Measurements from ENCODE around the gene CCDC174. TPM values are rescaled to one million over a fixed set of nuclear protein-coding genes. Genes with fewer than 3 reads are reported as not detected.

Gene CCDC174
- total and polyA plus RNA-seq, 10 of the 15 experiments (the other 5 are each of a cell fraction or from before 2014, with no cell fraction given), result 11.6 to 31.3 (median 19.1) TPM

GRCh38 chr3:14641346-14641745, 10.2 kb upstream of the CCDC174 start:
- SMC1A ChIA-PET (ENCODE audit: uncharacterized antibody, unreplicated experiment), result interaction anchor here (0.5 kb wide), 1 partner anchor 70 kb away, joined by 3 read pairs; no protein-coding TSS in a partner anchor
- ATAC-seq, result no peak
- Histone ChIP-seq H3K9ac (ENCODE audit: control insufficient read depth, insufficient read depth, low read length) (no peak overlapping the region), H3K4me2 (ENCODE audit: control insufficient read depth, insufficient read depth) (no peak overlapping the region), H4K20me1 (ENCODE audit: control insufficient read depth, insufficient read depth) (no peaks in the 10 kb centered on the region), H3K4me1 (ENCODE audit: control insufficient read depth, insufficient read depth, low read length) (no peaks in the 10 kb centered on the region), H3K9me3 (replicated peaks; ENCODE audit: control insufficient read depth, insufficient read depth, low read length) (no peaks in the 10 kb centered on the region), H3K36me3 (ENCODE audit: control insufficient read depth in 2 of 2, insufficient read depth in 2 of 2, low read length in 1 of 2) (no peaks in the 10 kb centered on the region), H3K4me3 (no peak overlapping the region), H3K79me2 (ENCODE audit: control insufficient read depth, insufficient read depth, low read length) (no peaks in the 10 kb centered on the region), H3K27ac (ENCODE audit: control insufficient read depth, insufficient read depth) (no peak overlapping the region), H2AFZ (ENCODE audit: control insufficient read depth, low read depth, low read length) (no peak overlapping the region), H3K27me3 (replicated peaks in 1 of 2; ENCODE audit: control insufficient read depth in 2 of 2, insufficient read depth in 2 of 2, low read length in 1 of 2) (no peaks in the 10 kb centered on the region)
- no peak for DNase-seq (ENCODE audit: low read depth, low spot score)
- intact Hi-C loops (cut with micrococcal nuclease; ENCODE audit: unreplicated experiment) (no loop called here), in situ Hi-C loops (cut with MboI) (no loop called here)
- RAD21 ChIA-PET (ENCODE audit: unreplicated experiment), result interaction anchor here (1.3 kb wide), 1 partner anchor 9 kb away, joined by 3 read pairs; no protein-coding TSS in a partner anchor
- CTCF ChIA-PET, result no interaction called here
- BruUV-seq (replicated peaks), result no TSS peak
- WGBS (ENCODE audit: insufficient coverage, insufficient replicate concordance, low lambda C conversion rate, missing lambda C conversion rate), result 58% methylated on average over 4 of the region's 4 CpGs
- TF ChIP-seq CHD1 (IDR thresholded peaks at IDR 0.05; ENCODE audit: low read depth, low read length), result no peak
- no peak for TF ChIP-seq ZNF274 (IDR thresholded peaks at IDR 0.05; ENCODE audit: insufficient read depth, insufficient read length)
- no peak for TF ChIP-seq GATAD2B (conservative IDR thresholded peaks at IDR 0.05; ENCODE audit: low read depth)
- no peak for TF ChIP-seq PAX5 (IDR thresholded peaks at IDR 0.05; ENCODE audit: borderline replicate concordance, low read depth, low read length)
- no peak for TF ChIP-seq BCL11A (IDR thresholded peaks at IDR 0.05; ENCODE audit: low read depth, low read length)
- no peak for TF ChIP-seq SMAD1 (IDR thresholded peaks at IDR 0.05; ENCODE audit: low read depth, partially characterized antibody)
- no peak for TF ChIP-seq E2F4 (IDR thresholded peaks at IDR 0.05; ENCODE audit: low read depth, low read length)
- TF ChIP-seq MEF2A (IDR thresholded peaks at IDR 0.05; ENCODE audit: insufficient read depth, low read depth, low read length), result no peak
- TF ChIP-seq ZZZ3 (IDR thresholded peaks at IDR 0.05; ENCODE audit: control insufficient read depth, insufficient read length, low read depth), result no peak
- TF ChIP-seq SP1 (IDR thresholded peaks at IDR 0.05; ENCODE audit: low read depth, low read length), result no peak
- no peak for TF ChIP-seq ETV6 (conservative IDR thresholded peaks at IDR 0.05 in 1 of 2, IDR thresholded peaks at IDR 0.05 in 1 of 2; ENCODE audit: borderline replicate concordance in 1 of 2, low read depth in 1 of 2)
- TF ChIP-seq CBX3 (IDR thresholded peaks at IDR 0.05; ENCODE audit: borderline replicate concordance, low read depth), result no peak
- POLR2A ChIA-PET, result no interaction called here
- FAIRE-seq, result no peak
